ENCODE results near the gene WDFY2. TPM values are rescaled to one million over a fixed set of nuclear protein-coding genes. Genes with fewer than 3 reads are reported as not detected.
"Not testable (repeated sequence)": the region's sequence is repeated elsewhere in the genome, so short reads cannot be mapped to it uniquely, and the experiment has no call there.

The WDFY2 gene
- total RNA-seq, 1 experiment from 2014 or later: 25.7 TPM

DNA sequence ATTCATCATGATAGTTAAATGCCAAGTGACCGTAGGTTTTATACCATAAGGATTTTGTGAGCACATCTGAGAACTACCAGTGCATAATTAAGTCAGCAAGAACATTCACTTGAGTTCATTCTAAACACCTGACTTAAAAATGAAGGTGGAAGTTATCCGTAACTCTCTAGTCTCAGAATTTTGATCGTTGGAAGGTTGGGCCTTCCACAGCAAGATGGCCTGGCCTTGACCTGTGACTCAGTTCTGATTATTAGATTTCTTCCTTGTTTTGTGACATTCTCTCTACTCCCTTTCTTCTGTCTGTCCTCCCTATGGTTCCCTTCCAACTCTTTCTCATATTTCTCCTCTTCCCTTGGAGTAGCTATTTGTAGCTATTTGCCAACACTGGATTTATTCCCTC, 20.0 kb upstream of the WDFY2 start (continued):
- no peak for TF ChIP-seq USF2 (CRISPR knock-in tag; IDR thresholded peaks at IDR 0.05)
- TF ChIP-seq E2F4 (CRISPR knock-in tag; IDR thresholded peaks at IDR 0.05; ENCODE audit: borderline replicate concordance, low read depth): no peak
- no peak for TF ChIP-seq CREM (CRISPR knock-in tag; IDR thresholded peaks at IDR 0.05)
- TF ChIP-seq CBFB (CRISPR knock-in tag; IDR thresholded peaks at IDR 0.05; ENCODE audit: low read depth): no peak
- no peak for TF ChIP-seq AFF4 (CRISPR knock-in tag; IDR thresholded peaks at IDR 0.05; ENCODE audit: borderline replicate concordance)

DNA sequence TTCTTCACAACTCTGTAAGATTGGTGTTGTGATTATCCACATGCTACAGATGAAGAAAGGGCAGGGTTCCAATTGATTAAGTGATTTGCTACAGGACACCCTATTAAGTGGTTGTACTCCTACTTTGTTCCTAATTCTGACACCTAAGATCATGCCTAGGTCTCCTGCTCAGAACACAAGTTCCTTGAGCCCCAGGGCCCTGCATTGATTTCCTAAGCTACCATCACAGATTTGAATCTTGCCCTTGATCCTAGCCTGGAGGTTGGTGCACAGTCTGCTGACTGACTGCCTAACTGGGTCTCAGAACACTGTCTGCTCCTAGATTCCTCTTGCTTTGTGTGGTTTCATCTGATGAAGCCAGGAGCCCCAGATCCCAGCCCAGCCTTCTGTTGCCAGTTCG, 19.6 kb upstream of the WDFY2 start:
- peaks cover 36% of the 10 kb centered on the region for H3K9me3 Mint-ChIP-seq
- DNase-seq (ENCODE audit: low spot score) (no peak), ATAC-seq (no peak)
- ChIA-PET POLR2A (no interaction called here), CTCF (no interaction called here)
- TF ChIP-seq ERG (CRISPR knock-in tag; IDR thresholded peaks at IDR 0.05): no peak
- no peak for TF ChIP-seq CBFB (CRISPR knock-in tag; IDR thresholded peaks at IDR 0.05; ENCODE audit: low read depth)
- TF ChIP-seq GABPB1 (CRISPR knock-in tag; IDR thresholded peaks at IDR 0.05): no peak
- no peak overlapping the region for H3K27ac Mint-ChIP-seq
- no peaks in the 10 kb centered on the region for H3K4me1 Mint-ChIP-seq
- peaks cover 20% of the 10 kb centered on the region for H3K36me3 Mint-ChIP-seq
- H3K4me3 Mint-ChIP-seq: no peak overlapping the region
- H3K27me3 Mint-ChIP-seq (ENCODE audit: low read depth): peaks cover 6% of the 10 kb centered on the region; the same call in 1 of the 2 replicates

- H3K4me1 Mint-ChIP-seq; H3K27me3 Mint-ChIP-seq (ENCODE audit: low read depth); H3K27ac Mint-ChIP-seq; ATAC-seq; POLR2A ChIA-PET; H3K4me3 Mint-ChIP-seq; DNase-seq (ENCODE audit: low spot score); CTCF ChIA-PET: not testable (repeated sequence)
- Mint-ChIP-seq H3K9me3 (peaks cover 36% of the 10 kb centered on the region), H3K36me3 (peaks cover 20% of the 10 kb centered on the region)
Measured at GRCh38 chr13:51569001-51569400, 15.3 kb upstream of the WDFY2 start.

DNA sequence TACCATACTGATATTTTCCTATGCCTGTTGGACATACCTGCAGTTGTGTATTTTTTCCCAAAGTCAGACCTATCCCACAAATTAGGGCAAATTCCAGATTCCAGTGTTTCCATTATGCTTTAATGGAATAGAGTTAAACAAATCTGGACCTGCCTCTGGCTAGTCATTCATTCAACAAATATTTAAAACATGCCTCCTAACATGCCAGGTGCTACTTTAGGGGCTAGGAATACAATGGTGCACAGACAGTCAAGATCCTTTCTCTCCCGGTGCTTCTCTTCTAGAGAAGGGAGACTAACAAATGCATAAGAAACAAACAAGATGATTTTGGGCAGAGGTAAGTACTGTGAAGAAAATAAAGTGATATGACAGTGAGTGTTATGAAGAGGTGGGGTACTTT, 7.5 kb upstream of the WDFY2 start:
- ChIA-PET CTCF (interaction anchor here (0.6 kb wide), 1 partner anchor 239 kb away, joined by 3 read pairs; no protein-coding TSS in a partner anchor), POLR2A (no interaction called here)

More for the DNA sequence above, 7.5 kb upstream of the WDFY2 start:
- Mint-ChIP-seq H3K27ac (no peak overlapping the region; the same call in 1 of the 2 replicates), H3K9me3 (0 out of 2 replicates have a peak, but pooled peaks cover 3% of the 10 kb centered on the region), H3K4me1 (no peaks in the 10 kb centered on the region), H3K27me3 (ENCODE audit: low read depth) (no peaks in the 10 kb centered on the region), H3K36me3 (no peaks in the 10 kb centered on the region), H3K4me3 (no peak overlapping the region)
- no peak for DNase-seq (ENCODE audit: low spot score)
- no peak for ATAC-seq
- TF ChIP-seq NFYB (CRISPR knock-in tag; conservative IDR thresholded peaks at IDR 0.05; ENCODE audit: low read depth) (no peak), ZNF423 (CRISPR knock-in tag; IDR thresholded peaks at IDR 0.05) (no peak), SOX15 (CRISPR knock-in tag; IDR thresholded peaks at IDR 0.05) (no peak), TEAD1 (CRISPR knock-in tag; IDR thresholded peaks at IDR 0.05) (no peak), FOXP1 (CRISPR knock-in tag; IDR thresholded peaks at IDR 0.05; ENCODE audit: borderline replicate concordance) (no peak), RORB (CRISPR knock-in tag; IDR thresholded peaks at IDR 0.05) (no peak), ERG (CRISPR knock-in tag; IDR thresholded peaks at IDR 0.05) (no peak)
- TF ChIP-seq, protein P1, sequence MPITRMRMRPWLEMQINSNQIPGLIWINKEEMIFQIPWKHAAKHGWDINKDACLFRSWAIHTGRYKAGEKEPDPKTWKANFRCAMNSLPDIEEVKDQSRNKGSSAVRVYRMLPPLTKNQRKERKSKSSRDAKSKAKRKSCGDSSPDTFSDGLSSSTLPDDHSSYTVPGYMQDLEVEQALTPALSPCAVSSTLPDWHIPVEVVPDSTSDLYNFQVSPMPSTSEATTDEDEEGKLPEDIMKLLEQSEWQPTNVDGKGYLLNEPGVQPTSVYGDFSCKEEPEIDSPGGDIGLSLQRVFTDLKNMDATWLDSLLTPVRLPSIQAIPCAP (CRISPR knock-in tag; IDR thresholded peaks at IDR 0.05): no peak

Measured in WTC11 (cell line).